OCI-LY3 (cell line): ENCODE data around the gene EPHB2.

Experiments
- H2AFZ ChIP-seq: fragments of 200-600, 300-600 bp; shearing (Covaris generic); 2 replicates; pipeline ENCODE4 v1.6.0; 2014; ENCODE audit warnings: antibody characterized with exemption, low read depth, low read length
- H3K27ac ChIP-seq: fragments of 200-600, 300-600 bp; sonication (generic); 2 replicates; pipeline ENCODE4 v1.5.1; 2014; ENCODE audit warnings: mild to moderate bottlenecking, low read length, moderate library complexity, mixed read lengths
- H3K27me3 ChIP-seq: fragments of 200-600, 300-600 bp; sonication (generic); 2 replicates; pipeline ENCODE4 v1.6.1; 2014; ENCODE audit warnings: low read depth, low read length, mixed read lengths
- H3K36me3 ChIP-seq: fragments of 200-600, 300-600 bp; sonication (generic); replicated peaks from 2 replicates; pipeline ENCODE3; 2014; ENCODE audit warnings: low read depth, low read length, mixed read lengths
- H3K4me1 ChIP-seq: fragments of 300-600, 200-600 bp; sonication (generic); 2 replicates; pipeline ENCODE4 v1.6.1; 2014; ENCODE audit warnings: low read length, mixed read lengths
- H3K4me2 ChIP-seq: fragments of 200-600, 300-600 bp; sonication (generic); 2 replicates; pipeline ENCODE4 v1.6.1; 2014; ENCODE audit warnings: low read length, mixed read lengths
- H3K4me3 ChIP-seq: fragments of 300-600, 200-600 bp; sonication (generic); 2 replicates; pipeline ENCODE4 v1.5.1; 2014; ENCODE audit warnings: antibody characterized with exemption, mild to moderate bottlenecking, low read length, moderate library complexity
- H3K79me2 ChIP-seq: fragments of 300-600, 200-600 bp; shearing (Covaris generic); 2 replicates; pipeline ENCODE4 v1.6.1; 2014; ENCODE audit warnings: mild to moderate bottlenecking, low read length, mixed read lengths
- H3K9ac ChIP-seq: fragments of 300-600, 200-600 bp; shearing (Covaris generic); 2 replicates; pipeline ENCODE4 v1.6.0; 2014; ENCODE audit warnings: mild to moderate bottlenecking, low read length, moderate library complexity
- H3K9me3 ChIP-seq: fragments of 200-600, 300-600 bp; shearing (Covaris generic); 2 replicates; pipeline ENCODE4 v1.6.1; 2014; ENCODE audit warnings: low read length, mixed read lengths; ENCODE audit not compliant: insufficient read depth
- H4K20me1 ChIP-seq: fragments of 200-600, 300-600 bp; sonication (generic); 2 replicates; pipeline ENCODE4 v1.6.1; 2016; ENCODE audit warnings: low read length, mixed read lengths; ENCODE audit not compliant: insufficient read depth
- CTCF ChIP-seq: fragments of 200-600, 300-600 bp; sonication (generic); IDR thresholded peaks from 2 replicates; pipeline ENCODE4 v1.5.1; 2014; ENCODE audit warnings: antibody characterized with exemption, low read length, low read depth
- EZH2phosphoT487 ChIP-seq: fragments of 200-600 bp; shearing (Covaris generic); IDR thresholded peaks from 2 replicates; pipeline ENCODE4 v1.6.1; 2018; ENCODE audit warnings: antibody characterized with exemption, mixed run types, low read depth

Gene EPHB2

GRCh38 chr1:22952694-22953056, 242.0 kb downstream of the EPHB2 start:
- Histone ChIP-seq H3K27me3 (no peaks in the 10 kb centered on the region), H2AFZ (no peak overlapping the region), H4K20me1 (no peaks in the 10 kb centered on the region), H3K36me3 (no peaks in the 10 kb centered on the region), H3K4me1 (no peaks in the 10 kb centered on the region), H3K4me3 (no peak overlapping the region), H3K9me3 (no peaks in the 10 kb centered on the region), H3K9ac (no peak overlapping the region), H3K79me2 (no peaks in the 10 kb centered on the region), H3K27ac (no peak overlapping the region), H3K4me2 (no peak overlapping the region)
- TF ChIP-seq CTCF (no peak), EZH2phosphoT487 (no peak)

- no peak for TF ChIP-seq CTCF
- no peak for TF ChIP-seq EZH2phosphoT487
- H4K20me1 ChIP-seq = no peaks in the 10 kb centered on the region
- H2AFZ ChIP-seq = no peak overlapping the region
- H3K4me3 ChIP-seq = no peak overlapping the region
- no peak overlapping the region for H3K4me2 ChIP-seq
- no peaks in the 10 kb centered on the region for H3K9me3 ChIP-seq
- H3K27ac ChIP-seq = no peak overlapping the region
- no peaks in the 10 kb centered on the region for H3K4me1 ChIP-seq
- no peaks in the 10 kb centered on the region for H3K36me3 ChIP-seq
- no peaks in the 10 kb centered on the region for H3K27me3 ChIP-seq
- H3K9ac ChIP-seq = no peak overlapping the region
- no peaks in the 10 kb centered on the region for H3K79me2 ChIP-seq
Observed at GRCh38 chr1:22953057-22953739, 242.6 kb downstream of the EPHB2 start.

GRCh38 chr1:22953740-22954141, 243.1 kb downstream of the EPHB2 start:
- H3K4me3 ChIP-seq = no peak overlapping the region
- no peaks in the 10 kb centered on the region for H3K79me2 ChIP-seq
- H2AFZ ChIP-seq = no peak overlapping the region
- no peaks in the 10 kb centered on the region for H3K27me3 ChIP-seq
- H3K27ac ChIP-seq = no peak overlapping the region
- no peak for TF ChIP-seq CTCF
- H3K4me1 ChIP-seq = no peaks in the 10 kb centered on the region
- H3K36me3 ChIP-seq = no peaks in the 10 kb centered on the region
- H3K9ac ChIP-seq = no peak overlapping the region
- no peaks in the 10 kb centered on the region for H3K9me3 ChIP-seq
- H4K20me1 ChIP-seq = no peaks in the 10 kb centered on the region
- H3K4me2 ChIP-seq = no peak overlapping the region

- TF ChIP-seq EZH2phosphoT487 = no peak
- no peak for TF ChIP-seq CTCF
- H3K27ac ChIP-seq = no peak overlapping the region
- H3K9ac ChIP-seq = no peak overlapping the region
- H3K79me2 ChIP-seq = no peaks in the 10 kb centered on the region
- no peak overlapping the region for H3K4me3 ChIP-seq
- H3K27me3 ChIP-seq = no peaks in the 10 kb centered on the region
- no peak overlapping the region for H3K4me2 ChIP-seq
- no peaks in the 10 kb centered on the region for H3K9me3 ChIP-seq
- no peaks in the 10 kb centered on the region for H3K4me1 ChIP-seq
- no peaks in the 10 kb centered on the region for H3K36me3 ChIP-seq
- H2AFZ ChIP-seq = no peak overlapping the region
- H4K20me1 ChIP-seq = no peaks in the 10 kb centered on the region
Observed at GRCh38 chr1:22955146-22955545, 244.5 kb downstream of the EPHB2 start.
